ENCODE measurements around the gene MRPS27. TPM values are rescaled to one million over a fixed set of nuclear protein-coding genes. Genes with fewer than 3 reads are reported as not detected.

Gene MRPS27
- total and polyA plus RNA-seq, 9 of the 15 experiments (the other 6 are each of a cell fraction or from before 2014, with no cell fraction given) = 73.6 to 144 (median 106) TPM

GRCh38 chr5:72363166-72363802 lies 43.2 kb upstream of the MRPS27 start (continued):
- TF ChIP-seq ZMIZ1 (IDR thresholded peaks at IDR 0.05; ENCODE audit: low read depth in 2 of 2, low read length in 2 of 2) (no peak), XRCC5 (IDR thresholded peaks at IDR 0.05; ENCODE audit: low read depth, low read length) (no peak)

GRCh38 chr5:72359886-72360285 lies 39.8 kb upstream of the MRPS27 start:
- WGBS (ENCODE audit: insufficient coverage, low coverage, missing lambda C conversion rate) = 73% methylated on average over 1 of the region's 1 CpG
- FAIRE-seq (no peak), DNase-seq (ENCODE audit: extremely low read depth in 1 of 4, low spot score in 3 of 4) (no peak), ATAC-seq (no peak)
- Histone ChIP-seq H3K4me1 (replicated peaks in 1 of 2; ENCODE audit: control insufficient read depth in 2 of 2, insufficient read depth in 2 of 2, low read length in 2 of 2) (no peaks in the 10 kb centered on the region), H3K27me3 (ENCODE audit: control insufficient read depth in 2 of 2, insufficient read depth in 2 of 2, low read length in 2 of 2) (no peaks in the 10 kb centered on the region), H3K9me3 (replicated peaks; ENCODE audit: control insufficient read depth, insufficient read depth, low read depth, low read length) (no peaks in the 10 kb centered on the region), H3K4me3 (no peak overlapping the region), H3K79me2 (ENCODE audit: control insufficient read depth, insufficient read depth, low read length) (no peaks in the 10 kb centered on the region), H2AFZ (ENCODE audit: low read depth, low read length) (no peak overlapping the region), H3K36me3 (ENCODE audit: control insufficient read depth, insufficient read depth, low read length) (peaks cover 57% of the 10 kb centered on the region), H3K4me2 (ENCODE audit: insufficient read depth, low read length) (no peak overlapping the region), H3K9me1 (ENCODE audit: control insufficient read depth, insufficient read depth, low read length) (no peaks in the 10 kb centered on the region), H4K20me1 (replicated peaks; ENCODE audit: control insufficient read depth, insufficient read depth, low read length) (no peaks in the 10 kb centered on the region), H3K9ac (ENCODE audit: insufficient read depth in 1 of 2, low read depth in 2 of 2, low read length in 2 of 2) (no peak overlapping the region), H3K27ac (ENCODE audit: extremely low read depth, low read depth, low read length) (no peak overlapping the region)
- BruUV-seq (replicated peaks) = no TSS peak
- intact Hi-C loops (cut with micrococcal nuclease) = no loop called here
- in situ Hi-C loops (cut with MboI) = no loop called here
- ChIA-PET CTCF (ENCODE audit: low intra/inter-chr PET ratio) (no interaction called here), POLR2A (interaction anchor here (1.0 to 1.6 kb wide), 2 partner anchors 10 to 20 kb away, joined by 4 to 5 read pairs; no protein-coding TSS in a partner anchor)
- TF ChIP-seq FOXP4 (CRISPR knock-in tag; IDR thresholded peaks at IDR 0.05; ENCODE audit: borderline replicate concordance) = no peak
